K562 (cell line): Measurements from ENCODE around the gene TMC2. TPM values are rescaled to one million over a fixed set of nuclear protein-coding genes. Genes with fewer than 3 reads are reported as not detected.

Source experiments
- ATAC-seq: fragments of 200-7000 bp; cut with Tn5 transposase; 3 replicates; pipeline ENCODE4 v1.9.1; 2020; ENCODE audit warnings: moderate library complexity
- BruUV-seq: library from RNA; stranded (reverse); fragments of 400-500 nt; replicated peaks from 2 replicates; lab custom pipeline; 2021; lab: Mats Ljungman, UMichigan
- CTCF ChIA-PET: fragments of 300-600 bp; formaldehyde crosslinking; extraction: SDS; loops from one replicate; lab custom pipeline; 2021; ENCODE audit warnings: low intra/inter-chr PET ratio; lab: Yijun Ruan, JAX
- POLR2A ChIA-PET: fragments of 300-600, 350-650 bp; sonication (Branson Sonifier 250); formaldehyde crosslinking; extraction: SDS; loops from one replicate; lab custom pipeline; 2021; ENCODE audit warnings: antibody characterized with exemption, inconsistent platforms; lab: Yijun Ruan, JAX
- DNase-seq, 4 experiments: peaks; one replicate each; pipeline versions ENCODE4 v3.0.0 to v3.0.0-alpha.2; 2011 to 2018; ENCODE audit warnings: low spot score in 3 of 4, mixed read lengths in 3 of 4; ENCODE audit errors: extremely low read depth in 1 of 4
- FAIRE-seq: peaks from 2 replicates; lab custom pipeline; 2011; peaks lifted over from hg19 to GRCh38; lab: Jason Lieb, UNC
- H2AFZ ChIP-seq: 2 replicates; pipeline ENCODE4 v1.6.0; 2011; ENCODE audit warnings: low read depth, low read length, control low read depth, inconsistent platforms
- H3K27ac ChIP-seq: fragments of 200-600 bp; 3 replicates; pipeline ENCODE4 v1.8.0; 2011; ENCODE audit warnings: low read depth, mild to moderate bottlenecking, control low read depth, inconsistent platforms, low read length, moderate library complexity, mixed read lengths; ENCODE audit errors: extremely low read depth
- H3K27me3 ChIP-seq, 2 experiments: fragments of 300-600 bp in 1 of 2; 2 replicates in 1 of 2; 3 replicates in 1 of 2; pipeline versions ENCODE4 v1.6.0 to v1.8.0; 2011; ENCODE audit warnings: inconsistent platforms in 2 of 2, low read length in 2 of 2, mild to moderate bottlenecking in 1 of 2, mixed read lengths in 1 of 2, moderate library complexity in 1 of 2; ENCODE audit not compliant: control insufficient read depth in 2 of 2, insufficient read depth in 2 of 2
- H3K36me3 ChIP-seq: fragments of 300-600 bp; 3 replicates; pipeline ENCODE4 v1.8.0; 2011; ENCODE audit warnings: mild to moderate bottlenecking, low read length, inconsistent platforms; ENCODE audit not compliant: control insufficient read depth, insufficient read depth
- H3K4me1 ChIP-seq, 2 experiments: fragments of 200-600 bp in 1 of 2; replicated peaks in 1 of 2; 2 replicates in 1 of 2; 3 replicates in 1 of 2; pipeline versions ENCODE4 v1.5.1 to v1.8.0; 2011; ENCODE audit warnings: inconsistent platforms in 2 of 2, low read length in 2 of 2, mild to moderate bottlenecking in 1 of 2, mixed read lengths in 1 of 2, moderate library complexity in 1 of 2; ENCODE audit not compliant: control insufficient read depth in 2 of 2, insufficient read depth in 2 of 2
- H3K4me2 ChIP-seq: 2 replicates; pipeline ENCODE4 v1.6.1; 2011; ENCODE audit warnings: low read length, control low read depth, inconsistent platforms, mixed read lengths; ENCODE audit not compliant: insufficient read depth
- H3K4me3 ChIP-seq: fragments of 200-600 bp; sonication (generic), shearing (Covaris generic); 2 replicates; pipeline ENCODE4 v1.5.1; 2016; ENCODE audit warnings: control low read depth, inconsistent platforms
- H3K79me2 ChIP-seq: fragments of 200-600 bp; 3 replicates; pipeline ENCODE4 v1.8.0; 2011; ENCODE audit warnings: low read length, inconsistent platforms; ENCODE audit not compliant: control insufficient read depth, insufficient read depth
- H3K9ac ChIP-seq, 2 experiments: 2 replicates each; pipeline versions ENCODE4 v1.6.0 to v1.6.1; 2011; ENCODE audit warnings: low read depth in 2 of 2, low read length in 2 of 2, control low read depth in 1 of 2, inconsistent platforms in 1 of 2, mild to moderate bottlenecking in 1 of 2, mixed read lengths in 1 of 2; ENCODE audit not compliant: insufficient read depth in 1 of 2
- H3K9me1 ChIP-seq: one replicate; pipeline ENCODE4 v1.6.0; 2011; ENCODE audit warnings: inconsistent platforms, mild to moderate bottlenecking, low read length, moderate library complexity; ENCODE audit not compliant: control insufficient read depth, insufficient read depth
- H3K9me3 ChIP-seq: replicated peaks from 2 replicates; pipeline ENCODE4 v1.5.1; 2011; ENCODE audit warnings: low read depth, low read length, inconsistent platforms; ENCODE audit not compliant: control insufficient read depth, insufficient read depth
- H4K20me1 ChIP-seq: replicated peaks from 2 replicates; pipeline ENCODE4 v1.6.1; 2011; ENCODE audit warnings: low read length, inconsistent platforms, mixed read lengths; ENCODE audit not compliant: control insufficient read depth, insufficient read depth
- CHD1 ChIP-seq: fragments of 200-600 bp; sonication (generic); IDR thresholded peaks from one replicate; pipeline ENCODE4 v1.6.1; 2012; ENCODE audit warnings: mild to moderate bottlenecking, moderate library complexity, low read length, inconsistent platforms
- MAFF ChIP-seq: IDR thresholded peaks from 2 replicates; pipeline ENCODE4 v1.6.1; 2012; ENCODE audit warnings: low read length, improper control_type of control experiment
- MYC ChIP-seq, 2 experiments: fragments of 250-450 bp in 1 of 2; sonication (Bioruptor Pico) in 1 of 2; IDR thresholded peaks; 2 replicates each; pipeline versions ENCODE4 v1.5.1 to v1.6.1; 2012 to 2021; ENCODE audit warnings: low read depth in 2 of 2, borderline replicate concordance in 1 of 2, improper control_type of control experiment in 1 of 2, low read length in 1 of 2, mild to moderate bottlenecking in 1 of 2, moderate library complexity in 1 of 2
- POLR2A ChIP-seq: fragments of 450-650 bp; conservative IDR thresholded peaks from 2 replicates; pipeline ENCODE4 v1.6.1; 2016
- POLR2G ChIP-seq: fragments of 200-400 bp; formaldehyde crosslinking; IDR thresholded peaks from 2 replicates; pipeline ENCODE4 v1.6.1; 2017; ENCODE audit warnings: low read depth, mild to moderate bottlenecking, antibody characterized with exemption, low read length, moderate library complexity
- RBFOX2 ChIP-seq: fragments of 200-400 bp; formaldehyde crosslinking; IDR thresholded peaks from 2 replicates; pipeline ENCODE4 v1.6.1; 2017; ENCODE audit warnings: low read depth, mild to moderate bottlenecking, low read length, moderate library complexity
- SOX6 ChIP-seq: fragments of 450-650 bp; IDR thresholded peaks from 2 replicates; pipeline ENCODE4 v1.6.1; 2014; ENCODE audit warnings: mild to moderate bottlenecking
- SUPT5H ChIP-seq: fragments of 450-650 bp; IDR thresholded peaks from 2 replicates; pipeline ENCODE4 v1.6.1; 2016
- TEAD4 ChIP-seq, 2 experiments: sonication (generic) in 1 of 2; formaldehyde crosslinking in 1 of 2; IDR thresholded peaks; 2 replicates each; pipeline versions ENCODE4 v1.6.1 to v1.8.0; 2012 to 2022; ENCODE audit warnings: borderline replicate concordance in 1 of 2, inconsistent platforms in 1 of 2, low read length in 1 of 2, mild to moderate bottlenecking in 1 of 2, missing genetic modification reagents in 1 of 2
- ZNF12 ChIP-seq: sonication (generic); formaldehyde crosslinking; IDR thresholded peaks from 2 replicates; pipeline ENCODE4 v1.4.0; 2020; ENCODE audit warnings: mild to moderate bottlenecking, missing genetic modification reagents
- ZNF583 ChIP-seq: fragments of 250-450 bp; sonication (Bioruptor Pico); IDR thresholded peaks from 2 replicates; pipeline ENCODE4 v1.4.0; 2020
- WGBS: fragments of 100-300 bp; shearing (Covaris generic); methylation state at CpG from one replicate; pipeline ENCODE4 v1.1.6; 2016; ENCODE audit warnings: low coverage, mixed read lengths; ENCODE audit not compliant: insufficient coverage; ENCODE audit errors: missing lambda C conversion rate; 5-methylcytosine and 5-hydroxymethylcytosine counted together
- in situ Hi-C: fragments of 300-500 bp; cut with MboI; formaldehyde crosslinking; loops from 4 replicates; pipeline ENCODE4 v1.15.0; 2018; ENCODE audit warnings: inconsistent platforms, mixed read lengths
- intact Hi-C: fragments of 100-400 bp; cut with micrococcal nuclease; formaldehyde crosslinking; loops from 2 replicates; pipeline ENCODE4 v1.14.2; 2022
- polyA plus RNA-seq, 8 experiments: library from polyadenylated mRNA; depleted of rRNA in 4 of 8; stranded (reverse) in 5 of 8; unstranded in 3 of 8; fragments of >200 nt; fragmentation: Nextera tagmentation in 2 of 8; fragmentation: Illumina TruSeq in 1 of 8; extraction: Ambion mirVana in 2 of 8; extraction: Trizol in 1 of 8; gene quantifications; 2 replicates each; pipeline versions ENCODE4 v1.2.1 to v1.2.3, GENCODE V29; 2011 to 2014; ENCODE audit warnings: inconsistent platforms in 1 of 8, missing spikeins in 1 of 8
- total RNA-seq, 7 experiments: library from RNA; depleted of rRNA in 6 of 7; stranded (reverse); fragments of >200 nt in 6 of 7; fragmentation: Illumina TruSeq in 2 of 7; extraction: Trizol in 2 of 7; gene quantifications; 2 replicates each; pipeline versions ENCODE4 v1.2.1 to v1.2.3, GENCODE V29; 2011 to 2021; ENCODE audit warnings: low replicate concordance in 1 of 7
- TF ChIP-seq, protein P1 (sequence below): fragments of 250-450 bp; sonication (Bioruptor Pico); IDR thresholded peaks from 2 replicates; pipeline ENCODE4 v1.8.0; 2022; ENCODE audit warnings: inconsistent platforms, mild to moderate bottlenecking, moderate library complexity, borderline replicate concordance

Gene TMC2
- total and polyA plus RNA-seq, 9 of the 15 experiments (the other 6 are each of a cell fraction or from before 2014, with no cell fraction given), result not detected

- BruUV-seq, result no TSS peak
- Histone ChIP-seq H2AFZ (no peak overlapping the region), H3K27ac (no peak overlapping the region), H3K9me3 (no peaks in the 10 kb centered on the region), H3K27me3 (no peaks in the 10 kb centered on the region), H3K9me1 (peaks cover 7% of the 10 kb centered on the region), H3K9ac (no peak overlapping the region), H3K4me1 (peaks cover 10 to 15% of the 10 kb centered on the region in 2 experiments; a peak in 4 of 5 replicates), H4K20me1 (peaks cover 30% of the 10 kb centered on the region), H3K4me2 (no peak overlapping the region), H3K36me3 (peaks cover 83% of the 10 kb centered on the region), H3K79me2 (peaks cover 42% of the 10 kb centered on the region), H3K4me3 (no peak overlapping the region)
- CTCF ChIA-PET, result no interaction called here
- DNase-seq, result no peak
- TF ChIP-seq POLR2G (peak; percentile 54), ZNF583 (no peak), RBFOX2 (peak; percentile 53)
- intact Hi-C loops (no loop called here), in situ Hi-C loops (no loop called here)
- WGBS, result 76% methylated on average over 8 of the region's 10 CpGs
- ATAC-seq, result no peak
- POLR2A ChIA-PET, result interaction anchor here (1.3 kb wide), 1 partner anchor 22 kb away, joined by 3 read pairs; no protein-coding TSS in a partner anchor
- no peak for FAIRE-seq
Observed at GRCh38 chr20:2659547-2659946, 123.2 kb downstream of the TMC2 start.

- no peaks in the 10 kb centered on the region for H3K27me3 ChIP-seq
- H3K27ac ChIP-seq, result peak overlapping the region; percentile 95
- 0 out of 2 replicates have a peak, but pooled peaks cover 5% of the 10 kb centered on the region for H4K20me1 ChIP-seq
- peak overlapping the region; percentile 58 for H3K4me3 ChIP-seq
- peak overlapping the region; percentile 97 for H3K4me2 ChIP-seq
- peaks cover 44% of the 10 kb centered on the region for H3K36me3 ChIP-seq
- H3K9me1 ChIP-seq, result no peaks in the 10 kb centered on the region
- peak in 2 of 4 experiments; percentile 34 to 35 for DNase-seq
- H2AFZ ChIP-seq, result peak overlapping the region; percentile 78
- ChIA-PET CTCF (no interaction called here), POLR2A (interaction anchor here (0.7 to 2.2 kb wide), 4 partner anchors 10 to 349 kb away, joined by 3 to 46 read pairs (median 4); partner anchors contain the start of genes NOP56 and SNRPB)
- WGBS, result 0% methylated on average over 9 of the region's 13 CpGs
- FAIRE-seq, result no peak
- peak overlapping the region; percentile 90 to 96 for H3K9ac ChIP-seq
- in situ Hi-C loops, result no loop called here
- no peak for ATAC-seq
- H3K79me2 ChIP-seq, result peaks cover 16% of the 10 kb centered on the region
- TF ChIP-seq TEAD4 (IDR thresholded peaks at IDR 0.05; ENCODE audit: low read length), result no peak
- no peak for TF ChIP-seq TEAD4 (CRISPR knock-in tag; IDR thresholded peaks at IDR 0.05; ENCODE audit: borderline replicate concordance)
- no peak for TF ChIP-seq SOX6
- TF ChIP-seq POLR2A, result no peak
- TF ChIP-seq SUPT5H, result no peak
- TF ChIP-seq, protein P1, sequence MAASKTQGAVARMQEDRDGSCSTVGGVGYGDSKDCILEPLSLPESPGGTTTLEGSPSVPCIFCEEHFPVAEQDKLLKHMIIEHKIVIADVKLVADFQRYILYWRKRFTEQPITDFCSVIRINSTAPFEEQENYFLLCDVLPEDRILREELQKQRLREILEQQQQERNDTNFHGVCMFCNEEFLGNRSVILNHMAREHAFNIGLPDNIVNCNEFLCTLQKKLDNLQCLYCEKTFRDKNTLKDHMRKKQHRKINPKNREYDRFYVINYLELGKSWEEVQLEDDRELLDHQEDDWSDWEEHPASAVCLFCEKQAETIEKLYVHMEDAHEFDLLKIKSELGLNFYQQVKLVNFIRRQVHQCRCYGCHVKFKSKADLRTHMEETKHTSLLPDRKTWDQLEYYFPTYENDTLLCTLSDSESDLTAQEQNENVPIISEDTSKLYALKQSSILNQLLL, result no peak
- no peak for TF ChIP-seq ZNF12
- TF ChIP-seq MYC (IDR thresholded peaks at IDR 0.05; ENCODE audit: low read depth, low read length), result no peak
- TF ChIP-seq MYC (CRISPR knock-in tag; IDR thresholded peaks at IDR 0.05; ENCODE audit: borderline replicate concordance, low read depth), result no peak
- TF ChIP-seq MAFF, result no peak
- no peak for TF ChIP-seq CHD1
- TSS peak; percentile 53 for BruUV-seq
- peaks cover 0 to 2% of the 10 kb centered on the region in 2 experiments; a peak in 2 of 5 replicates for H3K4me1 ChIP-seq
- intact Hi-C loops, result no loop called here
- no peaks in the 10 kb centered on the region for H3K9me3 ChIP-seq
Observed at GRCh38 chr20:2663364-2663886, 127.1 kb downstream of the TMC2 start.
